Stimulated activated naive CD4-positive, alpha-beta T cell (primary cell): ENCODE measurements around the gene ATG16L2.
"Not testable (repeated sequence)": the region's sequence is repeated elsewhere in the genome, so short reads cannot be mapped to it uniquely, and the experiment has no call there.

ENCODE experiments used
- DNase-seq, 6 experiments: peaks; one replicate each; lab custom pipeline; 2025; lab: John Stamatoyannopoulos, UW

Gene ATG16L2

DNA sequence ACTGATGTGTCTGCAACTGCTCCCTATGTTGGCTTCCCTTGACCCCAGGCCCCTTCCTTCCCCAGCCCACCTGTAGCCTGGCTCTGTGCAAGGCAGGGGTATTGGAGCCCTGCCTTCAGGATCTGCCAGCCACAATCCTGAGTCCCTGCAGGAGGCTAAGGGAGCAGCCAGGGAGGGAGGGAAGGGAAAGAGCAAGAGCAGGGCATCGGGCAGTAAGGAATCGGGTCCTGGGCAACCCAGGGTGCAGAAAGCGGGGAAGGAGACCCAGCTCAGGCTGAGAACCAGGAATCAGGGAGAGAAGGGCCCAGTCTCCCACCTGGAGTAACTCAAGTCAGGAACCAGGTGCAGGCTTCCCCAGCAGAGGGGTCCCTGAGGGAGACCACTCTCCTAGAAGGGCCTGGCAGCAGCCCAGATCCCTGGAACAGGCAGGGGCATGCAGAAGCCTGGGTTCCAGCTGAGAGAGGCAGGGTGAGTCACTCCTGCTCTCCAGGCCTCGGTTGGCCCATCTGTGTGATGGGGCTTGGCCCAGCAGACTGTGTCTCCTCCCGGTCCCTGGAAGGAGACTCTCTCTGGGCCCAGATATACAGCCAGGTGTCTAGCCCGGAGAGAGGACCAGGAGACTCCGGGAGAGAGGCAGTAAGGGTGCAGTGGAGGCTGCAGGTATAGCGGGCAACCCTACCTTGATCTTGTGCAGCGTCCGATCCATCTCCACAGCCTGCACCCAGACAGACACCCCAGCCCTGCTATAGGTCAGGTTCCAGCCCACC lies 33.7 kb upstream of the ATG16L2 start:
- DNase-seq = peak in 1 of 6 experiments; percentile 16

DNA sequence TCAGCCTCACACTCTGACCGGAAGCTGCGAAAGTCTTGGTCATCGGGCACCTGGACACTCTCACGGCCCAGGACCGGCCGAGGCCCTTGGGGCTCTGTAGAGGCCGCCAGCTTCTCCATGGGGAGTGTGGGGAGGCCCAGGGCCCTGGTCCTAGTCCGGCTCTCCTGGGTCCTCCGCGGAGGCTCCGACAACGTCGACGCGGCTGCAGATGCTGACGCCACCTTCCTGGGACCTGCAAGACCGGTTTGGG lies 33.2 kb upstream of the ATG16L2 start:
- no peak for DNase-seq

DNA sequence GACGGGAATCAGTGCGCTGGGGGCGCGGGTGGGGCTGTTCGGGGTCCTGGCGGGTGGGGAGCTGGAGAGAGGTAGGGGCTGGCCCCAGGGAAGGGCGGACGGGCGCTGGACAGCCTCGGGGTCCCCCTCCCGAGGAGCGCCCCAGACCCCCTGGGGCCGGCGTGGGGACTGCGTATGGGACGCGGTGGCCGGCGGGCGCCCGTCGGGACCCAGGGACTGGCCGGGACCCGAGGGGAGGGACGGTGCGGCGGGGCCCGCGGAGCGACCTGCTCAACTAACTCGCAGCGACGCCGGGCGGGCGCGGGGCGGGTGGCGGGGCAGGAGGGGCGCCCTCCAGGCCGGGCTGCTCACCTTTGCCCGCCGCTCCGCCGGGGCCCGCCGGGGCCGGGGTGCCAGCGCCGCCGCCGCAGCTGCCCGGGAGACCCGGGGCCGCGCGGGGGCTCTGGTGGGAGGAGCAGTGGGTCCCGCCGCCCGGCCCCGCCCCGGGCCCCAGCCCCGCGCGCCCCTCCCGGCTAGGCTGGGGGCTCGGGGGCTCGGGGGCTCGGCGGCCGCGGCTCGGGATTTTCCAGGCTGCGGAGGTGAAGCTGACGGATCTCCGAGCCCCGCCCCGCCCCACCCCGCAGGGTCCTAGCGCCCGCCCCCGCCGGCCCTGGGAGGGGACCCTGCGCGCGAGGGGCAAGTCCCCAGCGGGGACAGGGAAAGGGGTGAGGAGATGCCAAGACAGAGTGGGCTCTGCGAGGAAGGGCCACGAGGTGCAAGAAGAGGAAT lies 32.7 kb upstream of the ATG16L2 start:
- DNase-seq = peak; percentile 35 to 73 (median 66)

DNA sequence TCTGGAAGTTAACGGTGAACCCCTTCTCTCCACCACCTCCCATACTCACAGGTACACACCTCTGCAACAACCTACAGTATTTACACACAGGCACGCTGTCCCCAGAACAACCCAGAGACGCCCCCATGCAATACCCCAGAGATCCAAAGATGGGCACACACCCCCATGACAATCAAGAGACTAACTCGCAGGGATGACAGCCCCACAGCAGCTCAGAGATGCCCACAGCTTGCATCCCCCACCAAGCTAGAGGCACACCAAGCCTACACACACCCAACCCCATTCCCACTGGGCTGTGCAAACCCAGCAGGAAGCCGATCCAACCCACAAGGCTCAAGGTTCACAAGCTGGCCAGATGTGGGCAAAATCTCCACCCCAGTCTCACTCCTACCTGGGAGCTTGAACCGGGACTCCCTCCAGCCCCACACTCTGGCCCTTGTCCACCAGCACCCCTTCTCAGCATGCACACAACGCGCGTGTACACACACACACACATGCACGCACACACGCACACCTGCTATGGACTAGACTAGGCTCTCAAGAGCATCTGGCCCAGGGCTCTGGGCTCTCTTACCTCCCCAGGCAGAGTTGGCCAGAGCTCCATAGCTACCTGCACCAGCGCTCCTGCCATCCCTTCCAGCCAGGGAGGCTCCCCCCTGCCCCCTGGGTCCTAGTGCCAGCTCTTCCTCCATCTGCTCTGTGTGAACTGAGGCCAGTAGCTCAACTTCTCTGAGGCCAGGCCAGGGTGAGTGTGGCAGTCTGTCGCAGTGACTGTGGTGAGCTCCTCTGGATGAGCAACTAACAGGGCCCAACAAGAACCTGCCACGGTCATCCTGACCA lies 31.9 kb upstream of the ATG16L2 start:
- peak in 1 of 6 experiments; percentile 65 for DNase-seq

DNA sequence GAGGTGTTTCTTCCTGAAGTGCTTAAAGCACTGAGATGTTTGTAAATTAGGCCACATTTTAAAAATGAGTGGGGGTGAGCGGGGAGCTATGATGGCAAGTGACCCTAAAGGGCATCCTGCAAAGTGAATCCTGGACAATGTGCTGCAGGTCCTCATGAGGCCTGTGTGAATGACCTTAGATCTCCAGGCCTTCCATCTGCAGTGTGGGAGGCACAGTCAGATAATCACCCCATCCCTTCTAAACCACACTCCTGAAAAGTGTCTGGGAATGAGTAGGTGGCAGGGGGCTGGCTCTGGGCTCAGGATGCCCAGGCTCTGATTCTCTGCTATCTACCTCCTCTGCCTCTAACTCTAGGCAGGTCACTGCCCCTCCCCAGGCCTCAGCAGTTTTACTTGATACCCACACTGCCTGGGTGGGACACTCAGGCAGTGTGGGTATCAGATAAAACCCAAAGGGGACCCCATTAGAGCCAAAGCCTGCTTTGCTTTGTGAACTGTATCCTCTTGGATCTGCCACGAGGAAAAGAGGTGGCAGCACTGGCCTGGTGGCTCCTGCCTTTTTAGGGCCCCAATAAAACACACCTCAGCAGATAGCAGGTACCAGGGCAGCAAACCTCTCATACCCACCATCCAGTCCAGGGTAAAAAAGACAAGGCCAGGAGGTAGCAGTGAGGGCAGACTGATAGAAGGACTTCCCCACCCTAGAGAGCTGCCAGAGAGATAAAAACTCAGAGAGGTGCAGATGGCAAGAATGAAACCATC lies 30.9 kb upstream of the ATG16L2 start:
- no peak for DNase-seq

DNA sequence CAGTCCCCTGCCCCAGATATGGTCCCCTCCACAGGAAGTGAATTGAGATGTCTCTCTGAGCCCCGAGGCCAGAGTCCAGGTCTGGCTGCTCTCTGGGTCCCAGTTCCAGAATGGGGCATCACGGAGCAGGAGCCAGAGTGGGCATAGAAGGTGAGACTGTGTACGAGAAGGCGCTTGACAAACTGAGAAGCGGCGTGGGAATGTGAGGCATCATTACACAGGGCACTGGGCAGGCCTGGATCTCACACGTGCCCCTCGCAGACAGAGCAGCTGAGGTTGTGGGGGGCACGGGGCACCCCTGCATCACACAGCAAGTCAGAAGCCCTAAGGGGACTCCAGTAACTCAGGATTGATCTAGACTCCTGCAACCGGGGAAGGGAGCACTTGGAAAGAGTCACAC lies 29.5 kb upstream of the ATG16L2 start:
- no peak for DNase-seq

DNA sequence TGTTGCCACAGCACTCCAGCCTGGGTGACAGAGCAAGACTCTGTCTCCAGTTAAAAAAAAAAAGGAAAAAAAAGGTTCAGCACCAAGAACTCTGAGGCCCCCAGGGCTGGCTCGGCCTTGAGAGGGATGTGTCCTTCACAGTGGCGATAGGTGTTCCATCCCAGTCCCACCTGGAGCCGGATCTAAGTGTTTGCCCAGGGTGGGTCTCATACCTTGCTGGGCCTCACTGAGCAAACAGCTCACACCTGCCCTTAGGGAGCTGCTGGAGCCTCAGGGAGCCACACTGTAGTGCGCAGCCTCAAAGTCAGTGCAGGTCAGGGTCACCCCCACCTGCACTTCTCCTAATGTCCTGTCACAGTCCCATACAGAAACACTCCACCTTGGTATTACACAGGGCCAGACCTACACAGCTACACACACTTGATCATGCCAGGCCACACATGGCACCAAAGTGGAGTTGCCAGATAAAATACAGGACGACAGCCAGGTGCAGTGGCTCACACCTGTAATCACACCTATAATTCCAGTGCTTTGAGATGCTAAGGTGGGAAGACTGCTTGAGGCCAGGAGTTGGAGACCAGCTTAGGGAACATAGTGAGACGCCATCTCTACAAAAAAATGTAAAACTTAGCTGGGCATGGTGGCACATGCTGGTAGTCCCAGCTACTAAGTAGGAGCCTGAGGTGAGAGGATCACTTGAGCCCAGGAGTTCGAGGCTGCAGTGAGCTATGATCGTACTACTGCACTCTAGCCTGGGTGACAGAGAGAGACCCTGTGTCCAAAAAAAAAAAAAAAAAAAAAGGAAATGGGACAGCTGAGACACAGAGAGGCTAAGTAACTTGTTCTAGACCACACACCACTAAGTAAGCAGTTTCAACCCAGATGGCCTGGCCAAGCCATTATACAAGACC lies 27.7 kb upstream of the ATG16L2 start:
- DNase-seq = no peak

DNA sequence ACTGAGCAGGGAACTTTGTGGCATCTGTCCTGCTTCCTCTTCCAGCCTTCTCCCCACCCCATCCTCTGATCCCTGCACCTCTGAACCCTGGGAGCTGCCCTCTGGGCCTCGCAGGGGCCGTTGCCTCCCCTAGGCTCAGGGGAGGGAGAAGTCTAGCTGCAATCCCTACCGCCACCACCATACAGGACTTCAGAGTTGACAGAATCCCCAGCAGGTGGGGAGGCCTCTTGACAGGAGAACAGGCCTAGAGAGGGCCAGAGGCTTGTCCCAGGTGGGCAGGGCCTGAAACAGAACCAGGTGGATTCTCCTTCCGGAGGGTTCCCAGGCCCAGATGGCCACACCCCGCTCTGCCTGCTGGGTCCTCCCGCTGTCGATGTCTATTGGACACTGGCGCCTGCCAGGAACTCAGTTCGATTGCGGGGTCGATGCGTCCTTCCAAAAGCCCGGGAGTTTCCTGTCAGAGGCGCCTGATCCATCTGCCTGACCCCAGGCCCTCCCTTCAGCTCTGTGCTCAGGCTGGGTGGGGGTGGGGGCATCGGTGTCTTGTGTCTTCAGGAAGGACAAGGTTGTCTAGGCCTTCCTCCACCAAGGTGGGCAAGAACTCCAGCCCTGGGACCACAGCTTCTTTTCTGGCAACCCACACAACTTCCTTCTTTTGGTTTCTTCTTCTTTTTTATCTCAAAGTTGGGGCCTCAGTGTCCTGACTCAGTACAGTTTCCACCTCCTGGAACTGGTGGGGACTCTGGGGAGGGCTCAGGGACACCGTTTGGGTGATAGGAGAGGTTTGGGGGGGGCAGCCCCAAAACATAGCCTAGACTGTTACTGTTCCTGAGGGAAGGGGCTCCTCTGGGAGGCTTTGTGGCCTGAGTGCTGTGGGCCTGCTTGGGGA lies 26.8 kb upstream of the ATG16L2 start:
- no peak for DNase-seq

DNA sequence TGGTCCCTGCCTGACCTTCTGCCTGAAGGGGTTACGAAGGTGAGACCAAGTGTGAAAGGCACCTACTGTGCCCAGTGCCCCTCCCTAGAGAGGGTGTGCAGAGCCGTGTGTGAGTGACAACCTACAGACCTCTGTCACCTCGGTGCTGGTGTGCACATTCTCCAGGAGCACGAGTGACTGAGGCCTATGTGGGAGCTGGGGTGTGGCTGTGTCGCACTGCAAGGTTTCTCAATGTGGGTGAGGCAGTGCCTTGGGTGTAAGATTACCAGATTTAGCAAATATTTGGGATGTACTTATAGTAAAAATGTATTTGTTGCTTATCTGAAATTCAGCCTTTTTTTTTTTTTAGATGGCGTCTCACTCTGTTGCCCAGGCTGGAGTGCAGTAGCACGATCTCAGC lies 26.0 kb upstream of the ATG16L2 start:
- no peak for DNase-seq

DNA sequence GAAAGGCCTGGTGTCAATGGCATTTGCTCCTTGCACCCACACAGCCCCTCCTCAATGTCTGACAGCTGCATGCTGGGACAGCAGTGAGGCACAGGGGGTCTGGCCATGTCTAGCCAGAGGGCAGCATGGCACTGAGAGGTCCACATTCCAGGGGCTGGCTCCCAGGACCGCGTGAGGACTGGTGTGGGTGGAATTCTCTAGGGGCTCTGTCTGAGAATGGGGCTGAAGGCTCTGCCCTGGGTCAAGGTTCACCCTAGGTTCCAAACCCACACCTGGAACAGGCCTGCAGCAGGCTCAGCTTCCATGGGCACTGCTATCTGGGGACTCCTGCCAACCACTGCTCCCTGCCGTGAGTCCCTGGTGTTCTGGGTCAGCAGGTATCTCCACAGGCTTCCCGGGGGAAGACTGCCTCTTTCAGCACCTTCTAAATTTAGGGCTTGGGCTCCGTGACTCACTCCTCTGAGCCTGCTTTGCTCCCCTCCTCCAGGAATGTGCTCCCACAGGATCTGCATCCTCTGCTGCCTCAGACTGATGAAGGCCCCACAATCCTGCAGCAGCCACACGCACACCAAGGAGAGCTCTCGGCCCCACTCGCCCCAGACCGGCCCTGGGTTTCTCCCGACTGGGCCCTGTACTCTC lies 24.6 kb upstream of the ATG16L2 start:
- no peak for DNase-seq

DNA sequence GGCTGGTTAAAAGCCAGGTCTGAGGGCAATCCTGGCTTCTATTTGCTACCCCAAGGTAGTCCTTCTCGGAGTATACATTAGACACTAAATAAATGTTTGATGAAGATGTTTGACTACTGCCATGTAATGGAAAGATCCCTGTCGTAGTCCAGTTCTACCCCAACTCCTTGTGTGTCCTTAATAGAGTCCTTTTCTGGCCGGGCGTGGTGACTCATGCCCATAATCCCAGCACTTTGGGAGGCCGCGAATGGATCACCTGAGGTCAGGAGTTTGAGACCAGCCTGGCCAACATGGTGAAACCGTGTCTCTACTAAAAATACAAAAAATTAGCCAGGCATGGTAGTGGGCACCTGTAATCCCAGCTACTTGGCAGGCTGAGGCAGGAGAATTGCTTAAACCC lies 23.0 kb upstream of the ATG16L2 start:
- DNase-seq = not testable (repeated sequence)

DNA sequence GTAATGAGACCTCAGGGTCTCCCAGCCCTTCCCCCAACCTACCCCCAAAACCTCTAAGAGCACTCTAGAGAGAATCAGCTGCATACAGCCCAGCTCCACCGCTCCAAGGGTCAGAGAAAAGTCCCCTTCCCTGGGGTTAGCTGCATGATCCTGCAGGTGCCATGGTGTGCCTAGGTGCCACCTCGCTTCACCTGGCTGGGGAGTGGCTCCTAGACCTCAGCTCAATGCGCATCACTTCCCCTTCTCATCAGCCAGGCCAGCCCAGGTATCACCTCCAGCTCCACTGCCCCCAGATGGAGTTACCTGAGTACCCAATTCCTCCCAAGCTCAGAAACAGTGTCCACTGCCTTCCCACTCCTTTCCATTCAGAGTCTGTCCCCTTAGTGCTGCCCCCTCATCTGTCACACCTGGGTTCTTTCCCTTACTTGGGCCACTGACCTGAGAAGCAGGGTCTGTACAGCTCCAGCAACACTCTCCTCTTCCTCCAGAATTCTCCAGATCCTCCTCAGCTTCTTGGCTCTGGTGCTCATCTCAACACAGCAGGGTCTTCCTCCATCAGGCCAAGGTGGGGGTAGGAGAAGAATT lies 21.7 kb upstream of the ATG16L2 start:
- no peak for DNase-seq

DNA sequence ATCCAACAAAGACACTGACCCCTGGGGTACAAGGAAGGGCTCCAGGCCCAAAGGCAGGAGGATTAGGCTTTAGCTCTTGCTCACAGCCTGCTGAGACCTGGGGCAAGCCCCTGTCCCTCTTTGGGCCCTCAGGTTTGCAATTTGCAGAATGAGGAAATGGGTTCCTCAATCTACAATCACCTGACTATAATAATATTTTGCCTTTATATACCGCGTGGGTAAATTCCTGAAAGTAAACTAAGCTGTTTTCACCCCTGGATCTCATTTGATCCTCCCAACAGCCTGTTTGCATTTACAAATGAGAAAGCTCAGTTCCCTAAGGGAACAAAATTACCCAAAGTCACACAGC lies 21.2 kb upstream of the ATG16L2 start:
- no peak for DNase-seq

DNA sequence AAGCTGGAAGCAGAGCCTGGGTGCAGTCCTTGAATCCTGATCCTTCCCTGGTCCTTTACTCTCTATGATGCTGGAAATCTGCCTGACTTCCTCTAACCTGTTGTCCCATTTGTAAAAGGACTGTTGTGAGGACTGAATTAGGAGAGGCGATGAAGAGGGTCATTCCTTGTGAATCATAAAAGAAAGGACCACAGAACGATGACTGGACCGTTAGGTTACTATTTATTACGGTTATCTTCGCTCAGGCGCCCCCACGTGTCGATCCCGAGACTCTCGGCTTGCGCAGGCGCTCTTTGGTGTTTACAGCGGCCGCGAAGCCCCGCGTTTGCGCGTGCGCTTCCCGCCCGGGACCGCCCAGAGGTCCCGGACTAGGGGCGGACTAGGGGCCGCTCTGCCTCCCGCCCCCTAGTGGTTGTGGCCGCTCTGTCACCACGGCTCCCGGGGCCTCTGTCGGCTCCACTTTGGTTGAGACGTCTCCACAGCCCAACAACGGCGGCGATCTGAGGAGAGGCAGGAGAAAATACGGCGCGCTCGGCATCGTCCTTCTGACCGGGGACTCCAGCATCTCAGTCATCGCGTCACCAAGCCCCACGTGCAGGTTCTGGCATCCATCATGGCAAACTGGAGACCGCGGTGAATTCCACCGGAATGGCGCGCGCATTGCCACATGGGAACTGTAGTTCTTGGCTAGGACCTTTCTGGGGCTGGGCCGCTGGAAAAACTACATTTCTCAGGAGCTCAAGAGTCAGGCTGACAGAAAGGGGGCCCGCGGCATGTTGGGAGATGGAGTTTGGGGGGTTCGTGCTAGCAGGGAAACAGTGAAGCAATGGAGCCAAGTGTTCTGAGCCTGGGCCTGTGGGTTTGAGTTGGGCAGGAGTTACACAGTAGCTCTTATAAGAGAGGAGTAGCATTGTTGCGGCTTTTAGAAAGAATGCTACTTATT lies 20.5 kb upstream of the ATG16L2 start, which contains the start of gene STARD10:
STARD10 (minus strand) TSS at position 623 of the 943 bp plus-strand sequence. CDS start 12,866 bp downstream, outside the sequence.
- peak; percentile 90 to 100 (median 96) for DNase-seq

DNA sequence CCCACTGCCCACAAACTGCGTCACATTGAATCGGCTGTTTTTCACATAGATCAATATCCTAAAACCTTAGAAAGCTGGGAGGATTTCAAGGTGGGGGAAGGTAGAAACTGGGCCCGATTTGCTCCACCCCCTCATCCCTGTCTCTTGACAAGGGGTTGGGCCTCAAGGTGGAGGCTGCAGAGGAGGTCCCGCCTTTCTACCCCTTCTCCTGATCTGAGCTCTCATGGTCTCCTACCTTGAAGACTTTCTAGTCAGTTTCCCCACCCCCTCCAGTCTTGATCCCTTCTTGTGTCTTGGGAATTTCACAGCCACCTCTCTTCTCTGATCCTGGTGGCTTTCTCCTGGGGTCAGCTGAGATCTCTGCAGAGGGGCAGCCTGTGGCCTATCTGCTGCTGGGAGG lies 15.8 kb upstream of the ATG16L2 start:
- no peak for DNase-seq

DNA sequence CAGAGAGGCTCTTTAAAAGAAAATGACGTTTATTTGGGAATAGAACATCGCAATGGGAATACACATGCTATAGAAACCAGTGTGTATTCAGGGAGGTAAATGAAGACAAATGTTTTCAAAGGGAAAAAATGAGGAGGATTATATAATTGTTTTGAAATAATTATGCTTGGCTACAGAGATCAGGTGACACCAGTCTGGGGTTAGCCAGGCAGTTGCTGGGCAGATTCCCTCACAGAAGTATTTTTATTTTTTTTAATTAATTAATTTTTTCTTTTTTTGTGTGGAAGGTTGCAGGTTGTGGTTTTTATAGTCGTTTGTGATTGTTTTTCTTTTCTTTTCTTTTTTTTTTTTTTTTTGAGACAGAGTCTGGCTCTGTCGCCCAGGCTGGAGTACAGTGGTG lies 14.8 kb upstream of the ATG16L2 start:
- no peak for DNase-seq

DNA sequence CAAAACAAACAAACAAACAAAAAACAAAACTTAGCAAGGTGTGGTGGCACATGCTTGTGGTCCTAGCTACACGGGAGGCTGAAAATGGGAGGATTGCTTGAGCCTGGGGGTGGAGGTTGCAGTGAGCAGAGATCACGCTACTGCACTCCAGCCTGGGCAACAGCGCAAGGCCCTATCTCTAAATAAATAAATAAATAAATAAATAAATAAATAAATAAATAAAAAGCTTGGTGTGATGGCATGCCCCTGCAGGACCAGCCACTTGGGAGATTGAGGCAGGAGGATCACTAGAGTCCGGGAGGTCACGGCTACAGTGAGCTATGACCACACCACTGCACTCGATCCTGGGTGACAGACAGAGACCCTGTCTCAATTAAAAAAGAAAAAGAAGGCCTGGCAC lies 11.4 kb upstream of the ATG16L2 start:
- DNase-seq = no peak

DNA sequence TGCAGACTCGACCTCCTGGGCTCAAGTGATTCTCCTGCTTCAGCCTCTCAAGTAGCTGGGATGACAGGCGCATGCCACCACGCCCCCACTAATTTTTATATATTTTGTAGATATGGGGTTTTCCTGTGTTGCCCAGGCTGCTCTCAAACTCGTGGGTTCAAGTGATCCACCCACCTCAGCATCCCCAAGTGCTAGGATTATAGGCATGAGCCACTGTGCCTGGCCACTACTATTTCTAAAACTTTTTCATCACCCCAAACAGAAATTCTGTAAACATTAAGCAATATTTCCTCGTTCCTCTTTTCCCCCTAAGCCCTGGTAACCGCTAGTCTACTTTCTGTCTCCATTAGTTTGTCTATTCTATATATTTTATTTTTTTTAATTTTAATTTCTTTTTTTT lies 9.0 kb upstream of the ATG16L2 start:
- DNase-seq = no peak
